ENCODE results near the gene FN3KRP. TPM values are rescaled to one million over a fixed set of nuclear protein-coding genes. Genes with fewer than 3 reads are reported as not detected.

FN3KRP gene
- polyA plus RNA-seq, 3 donors, result 16.5 to 24.8 (median 23.2) TPM

GRCh38 chr17:82751571-82752370, 35.3 kb downstream of the FN3KRP start, which contains the start of gene TBCD:
Gene TBCD (plus strand): TSS chr17:82752065. CDS start chr17:82752194, 129 bp downstream.
- Mint-ChIP-seq H3K27me3 (ENCODE audit: low read depth in 3 of 3) (peaks cover 1 to 27% (median 7%) of the 10 kb centered on the region in 3 donors), H3K4me1 (peaks cover 25% of the 10 kb centered on the region), H3K4me3 (peak within 1 kb of the TSS; percentile 83 to 87), H3K27ac (peak within 1 kb of the TSS in 5 of 7 donors; percentile 26 to 81 (median 57)), H3K9me3 (peaks cover 0 to 29% (median 10%) of the 10 kb centered on the region in 7 donors), H3K36me3 (peaks cover 8 to 10% of the 10 kb centered on the region in 2 donors)
- H3K4me2 ChIP-seq (replicated peaks; ENCODE audit: extremely low read depth, low read length, poor library complexity, severe bottlenecking), result peak within 1 kb of the TSS; percentile 94
- H3K27ac ChIP-seq (ENCODE audit: low read depth in 1 of 2, low read length in 2 of 2), result peak within 1 kb of the TSS in 1 of 2 donors; percentile 75
- peak; percentile 60 to 84 (median 70) for DNase-seq
- TF ChIP-seq CTCF (IDR thresholded peaks at IDR 0.05), result no peak
- H2AFZ ChIP-seq (ENCODE audit: insufficient read depth, low read depth, low read length, poor library complexity, severe bottlenecking), result peak within 1 kb of the TSS; percentile 96
- intact Hi-C loops (cut with micrococcal nuclease), result loop anchor here (2.0 to 5.0 kb wide), 4 partner anchors 34 to 104 kb away; partner anchors contain the start of genes WDR45B (in 2 of the 2), FN3KRP (in 1 of the 2) and RAB40B (in 1 of the 2)
- H3K9ac ChIP-seq (ENCODE audit: insufficient read depth, low read length, poor library complexity, severe bottlenecking), result peak within 1 kb of the TSS; percentile 62
- H3K9me3 ChIP-seq (replicated peaks in 1 of 2; ENCODE audit: control insufficient read depth in 1 of 2, insufficient read depth in 1 of 2, low read length in 2 of 2), result peaks cover 0 to 5% of the 10 kb centered on the region in 2 donors
- H3K4me3 ChIP-seq (replicated peaks in 1 of 3; ENCODE audit: low read depth in 2 of 3, low read length in 3 of 3), result peak within 1 kb of the TSS; percentile 49 to 85 (median 67)
- H4K20me1 ChIP-seq (ENCODE audit: insufficient read depth, low read length), result peaks cover 8% of the 10 kb centered on the region
- H3K4me1 ChIP-seq (ENCODE audit: control insufficient read depth in 1 of 2, insufficient read depth in 2 of 2, low read length in 2 of 2), result peaks cover 10 to 15% of the 10 kb centered on the region in 2 donors
- WGBS (ENCODE audit: insufficient coverage), result 0% methylated on average over 82 of the region's 114 CpGs
- no peaks in the 10 kb centered on the region for H3K36me3 ChIP-seq (replicated peaks in 1 of 2; ENCODE audit: control insufficient read depth in 1 of 2, insufficient read depth in 2 of 2, low read length in 2 of 2)
- H3K79me2 ChIP-seq (ENCODE audit: insufficient read depth, low read length), result peaks cover 17% of the 10 kb centered on the region
- peaks cover 0 to 8% of the 10 kb centered on the region in 2 donors for H3K27me3 ChIP-seq (ENCODE audit: control insufficient read depth in 2 of 2, insufficient read depth in 2 of 2, low read length in 2 of 2)

Measured in CD14-positive monocyte (primary cell).